Activated CD8-positive, alpha-beta memory T cell treated with anti-CD3 and anti-CD28 coated beads for 24 hours (primary cell): Measurements from ENCODE around the gene PPL.
"Not testable (repeated sequence)": the region's sequence is repeated elsewhere in the genome, so short reads cannot be mapped to it uniquely, and the experiment has no call there.

ENCODE experiments used
- DNase-seq: peaks from one replicate; pipeline ENCODE4 v3.0.0-alpha.2; 2020

Gene PPL

GRCh38 chr16:4904108-4904941 lies 32.6 kb downstream of the PPL start:
- DNase-seq, result no peak

- DNase-seq, result no peak
Measured at GRCh38 chr16:4902038-4902437, 34.9 kb downstream of the PPL start.

- no peak for DNase-seq
Measured at GRCh38 chr16:4900750-4901149, 36.2 kb downstream of the PPL start.

GRCh38 chr16:4900036-4900435 lies 36.9 kb downstream of the PPL start:
- no peak for DNase-seq

GRCh38 chr16:4899474-4899846 lies 37.5 kb downstream of the PPL start:
- no peak for DNase-seq

- no peak for DNase-seq
Measured at GRCh38 chr16:4898811-4899473, 38.0 kb downstream of the PPL start.

GRCh38 chr16:4897328-4897727 lies 39.6 kb downstream of the PPL start:
- no peak for DNase-seq

GRCh38 chr16:4896761-4897160 lies 40.2 kb downstream of the PPL start:
- not testable (repeated sequence) for DNase-seq

GRCh38 chr16:4895366-4895765 lies 41.6 kb downstream of the PPL start:
- DNase-seq, result no peak

- DNase-seq, result no peak
Measured at GRCh38 chr16:4894276-4895150, 42.4 kb downstream of the PPL start.

GRCh38 chr16:4893103-4893862 lies 43.7 kb downstream of the PPL start:
- no peak for DNase-seq

- DNase-seq, result no peak
Measured at GRCh38 chr16:4892361-4893102, 44.4 kb downstream of the PPL start.

- no peak for DNase-seq
Measured at GRCh38 chr16:4891886-4892216, 45.1 kb downstream of the PPL start.

GRCh38 chr16:4891097-4891885 lies 45.7 kb downstream of the PPL start:
- no peak for DNase-seq

GRCh38 chr16:4890686-4891085 lies 46.3 kb downstream of the PPL start:
- DNase-seq, result no peak

- no peak for DNase-seq
Measured at GRCh38 chr16:4890026-4890425, 46.9 kb downstream of the PPL start.

GRCh38 chr16:4888428-4889135 lies 48.4 kb downstream of the PPL start:
- no peak for DNase-seq

GRCh38 chr16:4886151-4886550 lies 50.8 kb downstream of the PPL start:
- no peak for DNase-seq

- no peak for DNase-seq
Measured at GRCh38 chr16:4884972-4885874, 51.7 kb downstream of the PPL start.

- DNase-seq, result no peak
Measured at GRCh38 chr16:4884209-4884608, 52.7 kb downstream of the PPL start.
